Esophagus (tissue), 2 donors: ENCODE results near the gene TGM3. TPM values are rescaled to one million over a fixed set of nuclear protein-coding genes. Genes with fewer than 3 reads are reported as not detected.

Experiments
- H3K27ac ChIP-seq, 2 donors: one replicate each; pipeline ENCODE4 v1.5.1; 2013; ENCODE audit warnings: low read depth in 2 of 2, mild to moderate bottlenecking in 2 of 2, inconsistent platforms in 1 of 2, low read length in 1 of 2, moderate library complexity in 1 of 2
- H3K27me3 ChIP-seq, 2 donors: one replicate each; pipeline ENCODE4 v1.6.1; 2013; ENCODE audit warnings: low read length in 2 of 2, control low read depth in 1 of 2, mild to moderate bottlenecking in 1 of 2; ENCODE audit not compliant: insufficient read depth in 2 of 2, control insufficient read depth in 1 of 2
- H3K36me3 ChIP-seq, 2 donors: one replicate each; pipeline ENCODE4 v1.6.1; 2013; ENCODE audit warnings: low read length in 1 of 2; ENCODE audit not compliant: control insufficient read depth in 2 of 2, insufficient read depth in 2 of 2
- H3K4me1 ChIP-seq, 2 donors: one replicate each; pipeline ENCODE4 v1.6.1; 2013; ENCODE audit warnings: low read length in 1 of 2; ENCODE audit not compliant: control insufficient read depth in 2 of 2, insufficient read depth in 2 of 2
- H3K4me3 ChIP-seq, 2 donors: one replicate each; pipeline ENCODE4 v1.5.1; 2013; ENCODE audit warnings: low read length in 2 of 2, mild to moderate bottlenecking in 2 of 2, low read depth in 1 of 2, moderate library complexity in 1 of 2
- H3K9me3 ChIP-seq, 2 donors: one replicate each; pipeline ENCODE4 v1.6.1; 2013; ENCODE audit warnings: mild to moderate bottlenecking in 2 of 2, low read depth in 1 of 2, low read length in 1 of 2, moderate library complexity in 1 of 2; ENCODE audit not compliant: control insufficient read depth in 2 of 2, insufficient read depth in 1 of 2
- WGBS, 2 donors: extraction: QIAGEN DNeasy Blood & Tissue Kit; methylation state at CpG; one replicate each; pipeline ENCODE4 v1.1.7; 2013; 5-methylcytosine and 5-hydroxymethylcytosine counted together
- polyA plus RNA-seq, 2 donors: library from polyadenylated mRNA; stranded (reverse); fragments of 200-250 nt; gene quantifications; one replicate each; pipeline ENCODE4 v1.2.3, GENCODE V29; 2013
- donor health status: healthy with polysubstance abuse.
- donor health status: Bipolar disorder and iron deficiency.

TGM3 gene
- polyA plus RNA-seq, 2 donors, result 1,528 to 2,175 TPM

- H3K36me3 ChIP-seq, result no peaks in the 10 kb centered on the region
- H3K4me1 ChIP-seq, result peaks cover 0 to 2% of the 10 kb centered on the region in 2 donors
- WGBS, 2 donors, result 89 to 90% methylated on average over 7 of the region's 7 CpGs
- H3K4me3 ChIP-seq, result no peak overlapping the region
- H3K27ac ChIP-seq, result no peak overlapping the region
- H3K9me3 ChIP-seq, result no peaks in the 10 kb centered on the region
- H3K27me3 ChIP-seq, result no peaks in the 10 kb centered on the region
These were observed 83.1 kb downstream of the TGM3 start for GRCh38 chr20:2378893-2379292.

GRCh38 chr20:2379511-2380229 lies 83.9 kb downstream of the TGM3 start:
- H3K27ac ChIP-seq, result no peak overlapping the region
- no peaks in the 10 kb centered on the region for H3K36me3 ChIP-seq
- WGBS, 2 donors, result 24 to 48% methylated on average over 9 of the region's 9 CpGs
- H3K4me1 ChIP-seq, result no peaks in the 10 kb centered on the region
- H3K4me3 ChIP-seq, result no peak overlapping the region
- no peaks in the 10 kb centered on the region for H3K9me3 ChIP-seq
- no peaks in the 10 kb centered on the region for H3K27me3 ChIP-seq

DNA sequence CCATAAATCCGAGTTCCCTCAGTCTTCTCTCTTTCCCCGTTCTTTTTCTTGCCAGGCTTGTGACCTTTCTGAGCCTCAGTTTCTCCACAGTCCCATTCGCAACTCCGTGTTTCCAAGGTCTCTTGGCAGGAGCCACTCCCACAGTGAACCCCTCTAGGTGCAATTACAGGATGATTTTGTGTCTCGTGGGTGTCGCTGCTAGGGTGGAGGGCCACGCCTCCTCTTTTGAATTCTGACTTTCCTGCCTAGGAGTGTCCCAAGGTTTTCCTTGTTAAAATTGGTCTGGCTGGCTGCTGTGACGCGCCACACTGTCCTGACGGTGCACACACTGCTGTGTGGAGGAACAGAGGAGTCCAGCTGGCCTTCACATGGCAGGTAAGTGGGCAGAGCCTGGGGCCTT lies 84.8 kb downstream of the TGM3 start, which contains the start of gene TGM6:
Gene TGM6 (plus strand): TSS at position 301 of the 400 bp plus-strand sequence. CDS start 68 bp downstream, at position 369.
- 85 to 89% methylated on average over 10 of the region's 10 CpGs for WGBS, 2 donors
- peaks cover 0 to 1% of the 10 kb centered on the region in 2 donors for H3K9me3 ChIP-seq
- no peaks in the 10 kb centered on the region for H3K27me3 ChIP-seq
- H3K36me3 ChIP-seq, result no peaks in the 10 kb centered on the region
- no peak within 1 kb of the TSS for H3K4me3 ChIP-seq
- H3K27ac ChIP-seq, result no peak within 1 kb of the TSS
- no peaks in the 10 kb centered on the region for H3K4me1 ChIP-seq

GRCh38 chr20:2381303-2381702 lies 85.5 kb downstream of the TGM3 start:
- no peaks in the 10 kb centered on the region for H3K4me1 ChIP-seq
- no peak overlapping the region for H3K4me3 ChIP-seq
- no peak overlapping the region for H3K27ac ChIP-seq
- H3K9me3 ChIP-seq, result peaks cover 0 to 2% of the 10 kb centered on the region in 2 donors
- no peaks in the 10 kb centered on the region for H3K27me3 ChIP-seq
- H3K36me3 ChIP-seq, result no peaks in the 10 kb centered on the region
- 69 to 84% methylated on average over 7 of the region's 7 CpGs for WGBS, 2 donors

DNA sequence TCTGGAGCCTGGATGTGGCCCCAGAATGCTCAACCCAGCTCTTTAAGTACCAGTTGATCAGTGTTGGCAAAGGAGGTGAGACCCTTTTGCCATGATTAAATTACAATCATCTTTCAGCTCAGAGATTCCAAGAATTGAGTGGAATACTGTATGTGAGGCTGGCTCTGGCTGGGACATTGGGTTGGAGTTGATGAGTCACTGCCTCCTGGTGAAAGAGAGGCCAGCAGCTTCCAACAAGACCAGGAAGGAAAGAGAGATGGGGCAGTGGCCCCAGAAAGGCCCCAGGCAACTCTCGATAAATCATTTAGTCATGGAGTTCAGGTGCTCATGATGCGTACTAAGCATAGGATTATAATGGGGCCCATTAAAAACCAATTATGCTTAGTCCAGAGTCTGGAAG lies 87.0 kb downstream of the TGM3 start:
- Histone ChIP-seq H3K36me3 (no peaks in the 10 kb centered on the region), H3K27ac (no peak overlapping the region), H3K4me1 (peaks cover 0 to 1% of the 10 kb centered on the region in 2 donors), H3K27me3 (no peaks in the 10 kb centered on the region), H3K4me3 (no peak overlapping the region), H3K9me3 (peaks cover 0 to 4% of the 10 kb centered on the region in 2 donors)
- 60 to 81% methylated on average over 2 of the region's 2 CpGs for WGBS, 2 donors

DNA sequence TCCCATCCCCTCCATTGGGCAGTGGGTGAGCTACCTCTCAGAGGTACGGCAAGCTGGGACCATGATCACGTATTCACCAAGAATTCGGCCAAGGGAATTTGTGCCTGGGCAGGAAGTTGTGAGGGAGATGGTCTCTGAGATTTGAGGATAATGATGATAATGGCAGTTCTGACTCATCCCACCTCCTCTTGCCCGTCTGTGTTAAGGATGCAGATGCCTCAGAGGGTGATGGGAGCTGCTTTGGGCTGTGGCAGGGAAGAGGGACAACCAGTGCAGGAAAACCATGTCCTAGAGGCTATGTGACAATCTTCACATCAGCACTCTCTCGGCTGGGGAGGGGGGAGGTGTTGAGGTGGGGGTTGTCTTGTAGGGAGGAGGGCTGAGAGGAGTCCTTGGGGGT lies 89.2 kb downstream of the TGM3 start:
- peaks cover 0 to 7% of the 10 kb centered on the region in 2 donors for H3K9me3 ChIP-seq
- no peaks in the 10 kb centered on the region for H3K27me3 ChIP-seq
- no peak overlapping the region for H3K4me3 ChIP-seq
- no peak overlapping the region for H3K27ac ChIP-seq
- H3K36me3 ChIP-seq, result no peaks in the 10 kb centered on the region
- H3K4me1 ChIP-seq, result peaks cover 0 to 1% of the 10 kb centered on the region in 2 donors
- 64 to 67% methylated on average over 5 of the region's 5 CpGs for WGBS, 2 donors

DNA sequence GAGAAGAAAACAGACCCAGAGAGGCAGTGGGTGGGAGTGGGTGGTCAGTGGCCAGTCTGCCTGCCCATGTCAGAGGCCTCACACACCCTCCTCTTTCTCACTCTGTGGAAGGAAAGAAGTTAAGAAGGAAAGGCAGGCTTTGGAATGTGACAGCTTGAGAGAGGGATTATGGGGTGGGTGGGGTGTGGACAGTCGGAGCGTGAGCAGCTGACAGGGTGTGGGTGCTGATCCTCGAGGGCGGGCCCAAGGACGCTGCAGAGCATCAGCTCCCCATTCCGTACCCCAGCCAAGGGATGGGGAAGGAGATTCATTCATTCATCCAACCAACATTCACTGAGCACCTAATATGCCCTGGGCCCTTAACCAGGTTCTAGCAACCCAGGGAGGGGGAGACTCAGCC lies 89.7 kb downstream of the TGM3 start:
- Histone ChIP-seq H3K27ac (no peak overlapping the region), H3K27me3 (no peaks in the 10 kb centered on the region), H3K9me3 (peaks cover 0 to 7% of the 10 kb centered on the region in 2 donors), H3K4me1 (peaks cover 0 to 1% of the 10 kb centered on the region in 2 donors), H3K4me3 (no peak overlapping the region), H3K36me3 (no peaks in the 10 kb centered on the region)
- WGBS, 2 donors, result 59 to 63% methylated on average over 6 of the region's 6 CpGs

DNA sequence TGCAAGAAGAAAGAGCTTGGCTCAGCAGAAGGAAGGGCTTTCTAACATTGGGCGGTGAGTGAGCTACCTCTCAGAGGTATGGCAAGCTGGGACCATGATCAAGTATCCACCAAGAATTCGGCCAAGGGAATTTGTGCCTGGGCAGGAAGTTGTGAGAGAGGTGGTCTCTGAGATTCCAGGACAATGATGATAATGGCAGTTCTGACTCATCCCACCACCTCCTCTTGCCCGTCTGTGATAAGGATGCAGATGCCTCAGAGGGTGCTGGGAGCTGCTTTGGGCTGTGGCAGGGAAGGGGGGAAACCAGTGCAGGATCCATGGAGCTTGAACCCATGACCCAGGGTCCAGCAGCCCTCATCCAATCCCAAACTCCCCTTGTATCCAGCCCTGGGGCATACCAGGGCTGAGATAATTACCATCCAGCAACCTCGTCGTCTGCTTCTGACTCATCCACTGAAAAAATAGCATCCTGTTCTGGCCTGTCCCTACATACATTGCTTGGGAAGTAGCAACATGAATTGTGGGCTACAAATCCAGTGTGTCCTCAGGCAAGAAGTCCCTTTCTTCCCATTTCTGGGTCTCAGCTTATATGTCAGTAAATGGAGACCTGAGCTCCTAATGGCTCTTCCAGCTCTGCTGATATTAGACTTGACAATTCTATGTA lies 90.8 kb downstream of the TGM3 start:
- Histone ChIP-seq H3K27me3 (no peaks in the 10 kb centered on the region), H3K36me3 (no peaks in the 10 kb centered on the region), H3K9me3 (peaks cover 0 to 7% of the 10 kb centered on the region in 2 donors), H3K27ac (no peak overlapping the region), H3K4me1 (peaks cover 0 to 1% of the 10 kb centered on the region in 2 donors), H3K4me3 (no peak overlapping the region)
- 52 to 56% methylated on average over 5 of the region's 5 CpGs for WGBS, 2 donors

DNA sequence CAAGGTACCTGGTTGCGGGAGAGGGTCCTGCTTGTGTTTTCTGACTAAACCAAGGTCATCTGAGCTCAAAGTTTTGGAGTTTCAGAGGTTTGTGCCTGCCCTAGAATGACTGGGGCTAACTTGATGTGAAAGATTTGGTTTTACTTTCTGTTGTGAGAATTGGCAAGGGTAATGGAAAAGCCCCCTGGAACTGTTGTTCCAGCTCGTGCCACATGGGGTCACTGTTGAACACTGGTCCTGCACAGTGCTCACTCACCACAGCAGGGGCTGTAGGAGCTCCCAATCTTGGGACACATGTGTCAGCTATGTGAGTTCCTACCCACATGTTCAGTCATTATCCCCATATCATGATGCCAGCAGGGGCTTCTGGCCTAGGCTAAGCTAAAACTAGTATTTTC lies 91.4 kb downstream of the TGM3 start:
- H3K4me1 ChIP-seq, result peaks cover 0 to 1% of the 10 kb centered on the region in 2 donors
- H3K36me3 ChIP-seq, result no peaks in the 10 kb centered on the region
- H3K27me3 ChIP-seq, result no peaks in the 10 kb centered on the region
- WGBS, 2 donors, result 37 to 58% methylated on average over 2 of the region's 2 CpGs
- H3K9me3 ChIP-seq, result peaks cover 0 to 7% of the 10 kb centered on the region in 2 donors
- H3K27ac ChIP-seq, result no peak overlapping the region
- H3K4me3 ChIP-seq, result no peak overlapping the region
